Measurements from ENCODE around the gene CDKN2B. TPM values are rescaled to one million over a fixed set of nuclear protein-coding genes. Genes with fewer than 3 reads are reported as not detected.

CDKN2B gene
- total RNA-seq, 4 donors from 2014 or later = 17.0 to 84.7 (median 34.9) TPM

- ATAC-seq (ENCODE audit: low FRiP score) (no peak), DNase-seq (ENCODE audit: low spot score) (no peak)
- no peak for TF ChIP-seq CTCF (IDR thresholded peaks at IDR 0.05)
Observed at GRCh38 chr9:22043928-22044327, 34.8 kb upstream of the CDKN2B start.

GRCh38 chr9:22041775-22042174, 32.7 kb upstream of the CDKN2B start:
- TF ChIP-seq CTCF (IDR thresholded peaks at IDR 0.05) = no peak
- ATAC-seq (ENCODE audit: low FRiP score) (no peak), DNase-seq (ENCODE audit: low spot score) (no peak)

DNA sequence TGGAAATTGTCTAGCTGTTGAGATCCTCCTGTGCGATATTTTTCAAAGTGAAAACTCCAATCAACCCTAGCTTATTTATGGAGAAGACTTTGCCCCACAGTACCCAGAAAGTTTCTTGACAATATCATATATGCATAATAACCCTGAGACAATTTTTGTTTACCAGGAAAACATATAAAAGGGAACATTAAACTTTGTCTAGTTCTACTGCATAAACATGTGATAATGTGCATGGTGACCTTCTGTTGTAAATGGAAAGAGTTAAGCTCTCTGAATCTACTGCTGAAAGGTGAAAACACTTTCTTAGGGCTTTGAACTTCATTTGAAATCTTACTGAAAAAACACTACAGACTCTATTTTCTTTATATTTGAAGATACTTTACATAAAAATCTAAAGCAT, 32.2 kb upstream of the CDKN2B start:
- ATAC-seq (ENCODE audit: low FRiP score) = no peak
- no peak for TF ChIP-seq CTCF (IDR thresholded peaks at IDR 0.05)
- no peak for DNase-seq (ENCODE audit: low spot score)

GRCh38 chr9:22040760-22041159, 31.7 kb upstream of the CDKN2B start:
- no peak for TF ChIP-seq CTCF (IDR thresholded peaks at IDR 0.05)
- no peak for DNase-seq (ENCODE audit: low spot score)
- no peak for ATAC-seq (ENCODE audit: low FRiP score)

GRCh38 chr9:22039258-22039657, 30.2 kb upstream of the CDKN2B start:
- no peak for ATAC-seq (ENCODE audit: low FRiP score)

DNA sequence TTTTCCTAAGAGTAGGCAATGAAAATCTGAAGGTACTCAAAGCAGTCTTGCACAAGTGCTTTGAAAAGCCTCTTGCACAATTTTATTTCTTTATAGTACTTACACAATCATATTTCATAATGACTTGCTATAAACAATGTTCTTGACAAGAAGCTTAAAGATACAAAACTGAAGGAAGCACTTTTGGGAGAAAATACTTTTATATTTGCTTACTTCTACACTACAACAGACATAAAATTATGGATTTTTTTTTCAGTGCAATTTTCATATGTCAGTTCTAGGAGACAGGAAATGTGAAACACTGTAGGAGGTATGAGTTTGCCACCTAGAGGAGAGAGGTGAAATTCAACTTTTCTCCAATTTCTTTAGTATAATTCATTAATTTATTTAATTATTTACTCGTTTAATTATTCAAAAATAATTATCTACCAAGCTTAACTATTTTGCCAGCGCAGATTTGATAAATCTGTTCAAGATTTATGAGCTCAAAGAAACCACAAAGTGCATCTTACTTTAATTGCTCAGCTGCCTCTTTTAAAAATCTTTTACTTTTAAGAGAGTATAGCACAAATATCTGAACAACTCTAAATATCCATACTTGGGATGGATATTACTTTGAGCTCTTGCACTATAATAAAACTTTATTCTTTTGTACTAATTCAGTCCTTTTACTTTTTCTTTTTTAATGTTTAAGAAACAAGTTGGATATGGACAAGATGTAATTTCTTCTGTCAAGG, 29.0 kb upstream of the CDKN2B start:
- no peak for TF ChIP-seq CTCF (IDR thresholded peaks at IDR 0.05)
- DNase-seq (ENCODE audit: low spot score) (no peak), ATAC-seq (ENCODE audit: low FRiP score) (peak; percentile 22)

More at GRCh38 chr9:22039258-22039657, 30.2 kb upstream of the CDKN2B start:
- no peak for DNase-seq (ENCODE audit: low spot score)
- no peak for TF ChIP-seq CTCF (IDR thresholded peaks at IDR 0.05)
